Calu3 (cell line): ENCODE measurements around the gene CIBAR2. TPM values are rescaled to one million over a fixed set of nuclear protein-coding genes. Genes with fewer than 3 reads are reported as not detected.
"Not testable (repeated sequence)": the region's sequence is repeated elsewhere in the genome, so short reads cannot be mapped to it uniquely, and the experiment has no call there.

Experiments
- BruUV-seq: library from RNA; stranded (reverse); fragments of 400-500 nt; replicated peaks from 2 replicates; lab custom pipeline; 2021; lab: Mats Ljungman, UMichigan
- CTCF ChIA-PET: fragments of 300-600 bp; sonication (Branson Sonifier 250); formaldehyde crosslinking; loops from one replicate; lab custom pipeline; 2022; ENCODE audit warnings: antibody characterized with exemption; lab: Charles Lee
- DNase-seq: peaks from one replicate; pipeline ENCODE4 v3.0.0; 2022
- H3K27ac Mint-ChIP-seq: one replicate; pipeline ENCODE4 v1.8.0; 2022; ENCODE audit warnings: mixed read lengths; ENCODE audit not compliant: unreplicated experiment
- H3K27me3 Mint-ChIP-seq: one replicate; pipeline ENCODE4 v1.8.0; 2022; ENCODE audit warnings: mixed read lengths; ENCODE audit not compliant: unreplicated experiment
- H3K36me3 Mint-ChIP-seq: one replicate; pipeline ENCODE4 v1.8.0; 2022; ENCODE audit warnings: mild to moderate bottlenecking, moderate library complexity, mixed read lengths; ENCODE audit not compliant: insufficient read depth, unreplicated experiment
- H3K4me1 Mint-ChIP-seq: one replicate; pipeline ENCODE4 v1.8.0; 2022; ENCODE audit warnings: mild to moderate bottlenecking, low read depth, mixed read lengths; ENCODE audit not compliant: unreplicated experiment
- H3K4me3 Mint-ChIP-seq: one replicate; pipeline ENCODE4 v1.8.0; 2022; ENCODE audit warnings: mild to moderate bottlenecking, low read depth, moderate library complexity, mixed read lengths; ENCODE audit not compliant: unreplicated experiment
- H3K9me3 Mint-ChIP-seq: one replicate; pipeline ENCODE4 v1.8.0; 2022; ENCODE audit warnings: low read depth, mixed read lengths; ENCODE audit not compliant: unreplicated experiment
- intact Hi-C: fragments of 100-400 bp; cut with micrococcal nuclease; formaldehyde crosslinking; loops from one replicate; pipeline ENCODE4 v1.10.0; 2022; ENCODE audit not compliant: unreplicated experiment
- total RNA-seq: library from RNA; stranded (reverse); gene quantifications from 2 replicates; pipeline ENCODE4 v1.2.3, GENCODE V29; 2022
- TF ChIP-seq, protein P1 (sequence below): fragments of 200-600 bp; IDR thresholded peaks from one replicate; pipeline ENCODE4 v1.8.0; 2022; ENCODE audit warnings: antibody characterized with exemption; ENCODE audit not compliant: unreplicated experiment

CIBAR2 gene
- total RNA-seq, 1 experiment from 2014 or later: not detected

DNA sequence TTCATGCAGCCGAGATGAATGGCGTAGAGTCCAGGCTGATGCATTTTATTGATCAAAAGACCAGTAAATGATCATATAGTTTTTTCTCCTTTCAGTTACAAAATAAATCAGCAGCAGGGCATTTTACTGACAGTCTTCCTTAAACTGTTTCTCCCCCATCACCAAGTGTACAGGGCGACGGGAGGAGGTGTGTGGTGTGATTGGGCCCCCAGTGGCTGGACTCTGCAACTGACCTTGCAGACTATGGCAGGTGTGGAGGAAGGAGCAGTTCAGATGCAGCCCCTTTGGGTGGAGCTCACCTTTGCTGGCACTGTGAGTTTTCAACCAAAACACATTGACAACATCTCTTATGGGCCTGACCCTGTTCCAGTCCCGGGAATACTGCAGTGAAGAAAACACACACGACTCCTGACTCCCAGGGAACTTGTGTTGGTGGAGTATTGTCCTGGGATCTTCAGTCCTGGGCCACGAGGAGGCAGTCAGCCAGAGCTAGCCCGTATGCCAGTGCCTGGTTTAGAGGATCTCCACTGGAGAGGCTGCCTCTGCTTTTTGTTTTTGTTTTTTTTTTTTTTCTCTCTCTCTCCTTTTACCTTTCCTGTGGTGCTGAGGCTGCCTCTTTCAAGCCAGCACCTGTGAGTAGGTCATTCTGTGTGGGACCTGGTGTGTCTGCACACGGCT, 54.9 kb downstream of the CIBAR2 start:
- intact Hi-C loops: no loop called here
- H3K4me3 Mint-ChIP-seq: no peak overlapping the region
- H3K9me3 Mint-ChIP-seq: no peaks in the 10 kb centered on the region
- TF ChIP-seq, protein P1, sequence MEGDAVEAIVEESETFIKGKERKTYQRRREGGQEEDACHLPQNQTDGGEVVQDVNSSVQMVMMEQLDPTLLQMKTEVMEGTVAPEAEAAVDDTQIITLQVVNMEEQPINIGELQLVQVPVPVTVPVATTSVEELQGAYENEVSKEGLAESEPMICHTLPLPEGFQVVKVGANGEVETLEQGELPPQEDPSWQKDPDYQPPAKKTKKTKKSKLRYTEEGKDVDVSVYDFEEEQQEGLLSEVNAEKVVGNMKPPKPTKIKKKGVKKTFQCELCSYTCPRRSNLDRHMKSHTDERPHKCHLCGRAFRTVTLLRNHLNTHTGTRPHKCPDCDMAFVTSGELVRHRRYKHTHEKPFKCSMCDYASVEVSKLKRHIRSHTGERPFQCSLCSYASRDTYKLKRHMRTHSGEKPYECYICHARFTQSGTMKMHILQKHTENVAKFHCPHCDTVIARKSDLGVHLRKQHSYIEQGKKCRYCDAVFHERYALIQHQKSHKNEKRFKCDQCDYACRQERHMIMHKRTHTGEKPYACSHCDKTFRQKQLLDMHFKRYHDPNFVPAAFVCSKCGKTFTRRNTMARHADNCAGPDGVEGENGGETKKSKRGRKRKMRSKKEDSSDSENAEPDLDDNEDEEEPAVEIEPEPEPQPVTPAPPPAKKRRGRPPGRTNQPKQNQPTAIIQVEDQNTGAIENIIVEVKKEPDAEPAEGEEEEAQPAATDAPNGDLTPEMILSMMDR: peak; percentile 28
- no TSS peak for BruUV-seq
- H3K27me3 Mint-ChIP-seq: no peaks in the 10 kb centered on the region
- peaks cover 15% of the 10 kb centered on the region for H3K4me1 Mint-ChIP-seq
- H3K36me3 Mint-ChIP-seq: no peaks in the 10 kb centered on the region
- DNase-seq: peak; percentile 62
- CTCF ChIA-PET: interaction anchor here (0.7 to 1.8 kb wide), 3 partner anchors 29 to 63 kb away, joined by 3 to 6 read pairs (median 5); no protein-coding TSS in a partner anchor
- H3K27ac Mint-ChIP-seq: no peak overlapping the region

DNA sequence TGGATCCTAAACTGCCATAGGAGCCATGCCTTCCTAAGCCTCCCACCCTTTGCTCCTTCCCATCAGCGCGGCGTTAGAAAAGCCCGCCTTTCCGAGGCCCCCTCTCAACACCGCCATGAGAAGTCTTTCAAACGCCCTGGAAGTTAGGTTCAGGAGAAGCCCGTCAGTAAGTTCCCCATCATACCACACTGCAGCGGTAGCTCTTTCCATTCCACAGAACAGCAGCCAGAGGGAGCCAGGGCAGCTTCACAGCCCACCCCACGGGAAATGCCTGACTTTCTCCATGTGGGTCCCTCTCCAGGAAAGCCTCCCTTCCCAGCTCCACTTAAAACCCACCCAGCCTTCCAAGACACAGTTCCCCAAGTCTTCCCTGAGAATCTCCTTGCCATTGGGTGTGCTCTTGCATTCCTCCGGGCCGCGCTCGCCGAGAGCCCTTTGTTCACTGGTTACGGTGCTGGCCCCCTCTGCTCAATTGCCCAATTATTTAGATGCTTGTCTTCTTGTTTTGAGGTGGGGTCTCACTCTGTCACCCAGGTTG, 56.0 kb downstream of the CIBAR2 start:
- intact Hi-C loops: no loop called here
- Mint-ChIP-seq H3K4me1 (peaks cover 15% of the 10 kb centered on the region), H3K27me3 (no peaks in the 10 kb centered on the region), H3K4me3 (no peak overlapping the region), H3K9me3 (no peaks in the 10 kb centered on the region), H3K36me3 (no peaks in the 10 kb centered on the region), H3K27ac (no peak overlapping the region)
- no TSS peak for BruUV-seq
- CTCF ChIA-PET: interaction anchor here (0.6 to 1.8 kb wide), 4 partner anchors 28 to 84 kb away, joined by 3 to 6 read pairs (median 3); no protein-coding TSS in a partner anchor
- no peak for DNase-seq
- TF ChIP-seq, protein P1: no peak

DNA sequence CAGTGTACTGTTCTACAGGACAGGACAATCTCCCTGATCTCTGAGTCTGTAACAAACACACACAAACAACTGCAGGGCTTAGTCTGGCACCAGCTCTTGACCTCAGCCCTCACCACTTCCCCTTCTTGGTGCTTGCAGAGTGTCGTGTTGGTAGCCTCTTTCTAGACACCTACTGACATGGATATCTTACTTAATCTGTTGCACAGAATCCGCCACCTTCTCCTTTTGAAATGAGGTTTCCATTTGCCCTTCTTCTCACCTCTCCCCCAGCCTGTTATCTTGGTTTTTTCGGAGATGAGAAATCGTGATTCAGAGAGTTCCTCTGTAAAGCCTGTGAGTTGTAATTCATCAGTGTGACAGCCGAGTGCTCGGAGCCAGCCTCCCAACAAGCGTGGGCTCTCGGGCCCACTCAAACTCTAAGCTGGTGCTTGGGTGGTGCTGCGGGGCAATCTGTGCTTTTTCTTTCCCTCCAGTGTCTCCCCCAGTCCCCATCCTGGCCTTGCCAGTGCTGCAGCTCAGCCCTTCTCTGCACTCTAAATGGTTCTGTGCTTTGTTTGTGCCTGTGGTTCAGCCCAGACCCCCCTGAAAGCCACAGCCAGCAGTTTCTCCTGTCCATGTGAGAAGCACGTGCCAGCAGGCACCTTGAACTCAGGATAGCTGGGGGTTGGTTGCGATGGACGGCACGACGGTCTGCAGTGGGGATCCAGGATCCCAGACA, 56.6 kb downstream of the CIBAR2 start:
- Mint-ChIP-seq H3K36me3 (no peaks in the 10 kb centered on the region), H3K4me3 (no peak overlapping the region), H3K27me3 (no peaks in the 10 kb centered on the region), H3K9me3 (no peaks in the 10 kb centered on the region), H3K27ac (no peak overlapping the region), H3K4me1 (peaks cover 15% of the 10 kb centered on the region)
- TF ChIP-seq, protein P1: no peak
- CTCF ChIA-PET: interaction anchor here (0.5 to 1.2 kb wide), 4 partner anchors 27 to 603 kb away, joined by 3 read pairs; no protein-coding TSS in a partner anchor
- no TSS peak for BruUV-seq
- no peak for DNase-seq
- intact Hi-C loops: no loop called here

DNA sequence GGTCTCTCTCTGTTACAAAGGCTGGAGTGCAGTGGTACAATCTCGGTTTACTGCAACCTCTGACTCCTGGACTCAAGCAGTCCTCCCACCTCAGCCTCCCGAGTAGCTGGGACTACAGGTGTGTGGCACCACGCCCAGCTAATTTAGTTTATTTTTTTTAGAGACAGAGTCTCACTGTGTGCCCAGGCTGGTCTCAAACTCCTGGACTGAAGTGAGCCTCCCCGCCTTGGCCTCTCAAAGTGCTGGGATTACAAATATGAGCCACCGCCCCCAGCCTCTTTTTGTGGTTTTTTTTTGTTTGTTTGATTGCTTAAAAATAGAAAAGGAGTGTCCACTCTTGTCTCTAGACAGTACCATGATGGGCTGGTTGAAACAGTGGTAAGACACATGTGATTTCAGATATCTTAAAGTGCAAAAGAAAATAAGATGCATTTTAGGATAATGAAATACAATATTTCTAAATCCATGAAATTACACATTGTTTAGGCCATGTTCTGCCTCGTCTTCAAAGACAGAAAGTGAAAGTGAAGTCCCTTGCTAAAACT, 57.3 kb downstream of the CIBAR2 start:
- H3K4me3 Mint-ChIP-seq: no peak overlapping the region
- CTCF ChIA-PET: interaction anchor here (0.7 to 1.2 kb wide), 3 partner anchors 11 to 130 kb away, joined by 3 to 5 read pairs (median 3); no protein-coding TSS in a partner anchor
- no peaks in the 10 kb centered on the region for H3K27me3 Mint-ChIP-seq
- no peaks in the 10 kb centered on the region for H3K36me3 Mint-ChIP-seq
- TF ChIP-seq, protein P1: no peak
- no peak for DNase-seq
- intact Hi-C loops: no loop called here
- no TSS peak for BruUV-seq
- peaks cover 15% of the 10 kb centered on the region for H3K4me1 Mint-ChIP-seq
- H3K27ac Mint-ChIP-seq: no peak overlapping the region
- no peaks in the 10 kb centered on the region for H3K9me3 Mint-ChIP-seq

DNA sequence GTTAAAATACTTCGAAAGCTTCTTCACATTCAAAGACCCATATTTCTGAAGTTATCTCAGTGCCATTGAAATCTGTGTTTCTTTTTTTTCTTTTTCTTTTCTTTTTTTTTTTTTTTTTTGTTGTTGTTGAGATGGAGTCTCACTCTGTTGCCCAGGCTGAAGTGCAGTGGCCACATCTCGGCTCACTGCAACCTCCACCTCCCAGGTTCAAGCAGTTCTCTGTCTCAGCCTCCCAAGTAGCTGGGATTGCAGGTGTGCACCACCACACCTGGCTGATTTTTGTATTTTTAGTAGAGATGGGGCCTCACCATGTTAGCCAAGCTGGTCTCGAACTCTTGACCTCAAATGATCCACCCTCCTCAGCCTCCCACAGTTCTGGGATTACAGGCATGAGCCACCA, 58.0 kb downstream of the CIBAR2 start:
- H3K36me3 Mint-ChIP-seq, H3K27ac Mint-ChIP-seq, H3K27me3 Mint-ChIP-seq, intact Hi-C loops, H3K4me3 Mint-ChIP-seq, BruUV-seq, H3K9me3 Mint-ChIP-seq, DNase-seq: not testable (repeated sequence)
- H3K4me1 Mint-ChIP-seq: peaks cover 15% of the 10 kb centered on the region
- CTCF ChIA-PET: interaction anchor here (0.6 to 1.2 kb wide), 4 partner anchors 12 to 231 kb away, joined by 3 to 6 read pairs (median 4); no protein-coding TSS in a partner anchor
